HEK293 (cell line): ENCODE results near the gene ZNF385C.

Experiments
- CTCF ChIA-PET: fragments of 350-600 bp; formaldehyde crosslinking; extraction: SDS; loops from one replicate; lab custom pipeline; 2021; ENCODE audit warnings: antibody characterized with exemption; lab: Yijun Ruan, JAX
- POLR2A ChIA-PET: fragments of 300-600 bp; formaldehyde crosslinking; extraction: SDS; loops from one replicate; lab custom pipeline; 2020; ENCODE audit warnings: antibody characterized with exemption, inconsistent platforms; lab: Yijun Ruan, JAX
- H3K27ac ChIP-seq: fragments of 200-500 bp; sonication (Bioruptor generic); 2 replicates; pipeline ENCODE4 v1.5.1; 2014; ENCODE audit warnings: low read depth, low read length, control low read depth, inconsistent platforms; ENCODE audit errors: extremely low read depth
- H3K36me3 ChIP-seq, 2 experiments: fragments of 200-500 bp in 1 of 2; sonication (Bioruptor generic) in 1 of 2; 1 replicate in 1 of 2; 2 replicates in 1 of 2; pipeline ENCODE4 v1.5.1; 2014 to 2017; ENCODE audit warnings: inconsistent platforms in 2 of 2, low read length in 2 of 2; ENCODE audit not compliant: control insufficient read depth in 2 of 2, insufficient read depth in 1 of 2
- H3K4me1 ChIP-seq: fragments of 200-500 bp; sonication (Bioruptor generic); 2 replicates; pipeline ENCODE4 v1.5.1; 2014; ENCODE audit warnings: mild to moderate bottlenecking, low read length, inconsistent platforms; ENCODE audit not compliant: control insufficient read depth, insufficient read depth
- H3K4me3 ChIP-seq: 2 replicates; pipeline ENCODE4 v1.5.1; 2011; ENCODE audit warnings: low read depth, mild to moderate bottlenecking, control low read depth, low read length, moderate library complexity
- H3K9me3 ChIP-seq: fragments of 200-500 bp; sonication (Bioruptor generic); 2 replicates; pipeline ENCODE4 v1.5.1; 2014; ENCODE audit warnings: low read depth, low read length, inconsistent platforms; ENCODE audit not compliant: control insufficient read depth, insufficient read depth
- KLF1 ChIP-seq: fragments of 450-650 bp; formaldehyde crosslinking; IDR thresholded peaks from 2 replicates; pipeline ENCODE4 v1.5.1; 2016; ENCODE audit warnings: missing biosample characterization, missing genetic modification characterization
- KLF8 ChIP-seq: fragments of 450-650 bp; formaldehyde crosslinking; IDR thresholded peaks from 2 replicates; pipeline ENCODE4 v1.5.1; 2016; ENCODE audit warnings: missing biosample characterization, missing genetic modification characterization
- SP3 ChIP-seq: fragments of 450-650 bp; formaldehyde crosslinking; IDR thresholded peaks from 2 replicates; pipeline ENCODE4 v1.5.1; 2016; ENCODE audit warnings: missing biosample characterization, missing genetic modification characterization
- YY1 ChIP-seq: fragments of 450-650 bp; formaldehyde crosslinking; IDR thresholded peaks from 2 replicates; pipeline ENCODE4 v1.5.1; 2018; ENCODE audit warnings: missing biosample characterization, missing genetic modification characterization
- YY2 ChIP-seq: fragments of 450-650 bp; formaldehyde crosslinking; IDR thresholded peaks from 2 replicates; pipeline ENCODE4 v1.5.1; 2016; ENCODE audit warnings: missing biosample characterization, missing genetic modification characterization
- ZBTB8A ChIP-seq: fragments of 450-650 bp; formaldehyde crosslinking; IDR thresholded peaks from 2 replicates; pipeline ENCODE4 v1.5.1; 2016; ENCODE audit warnings: missing biosample characterization, missing genetic modification characterization
- ZFP69B ChIP-seq: fragments of 450-650 bp; formaldehyde crosslinking; IDR thresholded peaks from 2 replicates; pipeline ENCODE4 v1.5.1; 2016; ENCODE audit warnings: missing biosample characterization, missing genetic modification characterization
- ZIC2 ChIP-seq: fragments of 450-650 bp; formaldehyde crosslinking; IDR thresholded peaks from 2 replicates; pipeline ENCODE4 v1.5.1; 2016; ENCODE audit warnings: missing biosample characterization, missing genetic modification characterization
- ZNF10 ChIP-seq: fragments of 450-650 bp; formaldehyde crosslinking; IDR thresholded peaks from 2 replicates; pipeline ENCODE4 v1.5.1; 2017; ENCODE audit warnings: missing biosample characterization, missing genetic modification characterization
- ZNF133 ChIP-seq: fragments of 450-650 bp; formaldehyde crosslinking; IDR thresholded peaks from 2 replicates; pipeline ENCODE4 v1.5.1; 2016; ENCODE audit warnings: missing biosample characterization, missing genetic modification characterization
- ZNF521 ChIP-seq: fragments of 450-650 bp; formaldehyde crosslinking; IDR thresholded peaks from 2 replicates; pipeline ENCODE4 v1.5.1; 2017; ENCODE audit warnings: missing biosample characterization, mild to moderate bottlenecking, missing genetic modification characterization
- ZNF530 ChIP-seq: fragments of 450-650 bp; formaldehyde crosslinking; IDR thresholded peaks from 2 replicates; pipeline ENCODE4 v1.5.1; 2016; ENCODE audit warnings: low read depth, missing biosample characterization, missing genetic modification characterization
- ZNF544 ChIP-seq: fragments of 450-650 bp; formaldehyde crosslinking; IDR thresholded peaks from 2 replicates; pipeline ENCODE4 v1.5.0; 2017; ENCODE audit warnings: missing biosample characterization, missing genetic modification characterization
- ZNF561 ChIP-seq: fragments of 450-650 bp; IDR thresholded peaks from 2 replicates; pipeline ENCODE4 v1.5.1; 2018; ENCODE audit warnings: missing biosample characterization, missing genetic modification characterization, borderline replicate concordance
- ZNF76 ChIP-seq: fragments of 450-650 bp; formaldehyde crosslinking; IDR thresholded peaks from 2 replicates; pipeline ENCODE4; 2016; ENCODE audit warnings: low read depth, missing biosample characterization, missing genetic modification characterization, borderline replicate concordance
- ZSCAN30 ChIP-seq: fragments of 450-650 bp; IDR thresholded peaks from 2 replicates; pipeline ENCODE4 v1.5.1; 2018; ENCODE audit warnings: missing biosample characterization, mild to moderate bottlenecking, missing genetic modification characterization, moderate library complexity
- TF ChIP-seq, protein P1 (sequence below): fragments of 450-650 bp; formaldehyde crosslinking; IDR thresholded peaks from 2 replicates; pipeline ENCODE4 v1.5.1; 2016; ENCODE audit warnings: missing biosample characterization, missing genetic modification characterization
- TF ChIP-seq, protein P2 (sequence below): fragments of 450-650 bp; formaldehyde crosslinking; IDR thresholded peaks from 2 replicates; pipeline ENCODE4 v1.5.1; 2016; ENCODE audit warnings: missing biosample characterization, missing genetic modification characterization, borderline replicate concordance
- TF ChIP-seq, protein P3 (sequence below): fragments of 450-650 bp; formaldehyde crosslinking; IDR thresholded peaks from 2 replicates; pipeline ENCODE4 v1.5.1; 2017; ENCODE audit warnings: missing biosample characterization, missing genetic modification characterization
- TF ChIP-seq, protein P4 (sequence below): fragments of 450-650 bp; formaldehyde crosslinking; IDR thresholded peaks from 2 replicates; pipeline ENCODE4 v1.5.1; 2017; ENCODE audit warnings: missing biosample characterization, missing genetic modification characterization
- TF ChIP-seq, protein P5 (sequence below): fragments of 450-650 bp; formaldehyde crosslinking; optimal IDR thresholded peaks from 2 replicates; pipeline ENCODE3; 2016; ENCODE audit warnings: missing biosample characterization, mild to moderate bottlenecking, missing genetic modification characterization
- TF ChIP-seq, protein P6 (sequence below): fragments of 450-650 bp; formaldehyde crosslinking; IDR thresholded peaks from 2 replicates; pipeline ENCODE4 v1.5.1; 2016; ENCODE audit warnings: missing biosample characterization, missing genetic modification characterization
- TF ChIP-seq, protein P7 (sequence below): fragments of 450-650 bp; formaldehyde crosslinking; IDR thresholded peaks from 2 replicates; pipeline ENCODE4 v1.5.1; 2017; ENCODE audit warnings: missing biosample characterization, missing genetic modification characterization

The ZNF385C gene

DNA sequence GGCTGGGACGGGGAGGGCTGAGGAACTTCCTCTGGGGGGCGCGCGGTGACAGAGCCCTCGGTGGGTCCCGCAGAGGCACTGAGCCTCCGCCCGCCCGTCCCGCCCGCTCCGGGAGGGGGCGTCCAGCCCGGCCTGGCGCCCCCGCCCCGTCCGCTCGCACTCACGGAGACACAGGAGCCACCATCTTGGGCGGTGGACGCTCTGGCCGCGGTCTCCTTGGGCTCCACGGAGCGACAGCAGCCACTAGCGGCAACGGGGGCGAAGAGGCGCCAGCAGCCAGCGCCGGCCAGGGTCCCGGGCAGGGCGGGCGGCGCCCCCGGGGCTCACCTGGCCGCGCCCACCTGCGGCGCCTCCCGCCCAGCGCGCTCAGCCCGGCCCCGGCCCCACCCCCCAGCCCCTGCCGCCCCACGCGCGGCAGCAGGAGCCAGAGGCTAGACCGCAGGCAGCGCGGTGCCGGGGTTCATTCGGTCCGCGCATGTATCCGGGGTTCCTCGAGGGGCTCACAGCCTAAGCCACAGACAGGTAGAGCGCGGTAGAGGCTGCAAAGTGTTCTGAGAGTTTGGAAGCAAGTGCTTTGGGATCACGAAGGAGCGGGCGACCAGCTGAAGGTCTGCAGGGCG is 47.8 kb downstream of the ZNF385C start, which contains the start of gene C17orf113:
Gene C17orf113 (minus strand): TSS at position 209 of the 620 bp plus-strand sequence. CDS start 7,225 bp downstream, outside the sequence.
- H3K9me3 ChIP-seq = no peaks in the 10 kb centered on the region
- H3K36me3 ChIP-seq = no peaks in the 10 kb centered on the region
- H3K4me3 ChIP-seq = peak within 1 kb of the TSS; percentile 50
- POLR2A ChIA-PET = interaction anchor here (0.7 to 1.1 kb wide), 3 partner anchors 23 to 58 kb away, joined by 3 to 4 read pairs (median 3); partner anchors contain the start of gene NKIRAS2
- peak within 1 kb of the TSS; percentile 38; the same call in 1 of the 2 replicates for H3K27ac ChIP-seq
- CTCF ChIA-PET = interaction anchor here (0.6 to 1.7 kb wide), 15 partner anchors 11 to 369 kb away, joined by 3 to 11 read pairs (median 4); partner anchors contain the start of gene NKIRAS2
- no peaks in the 10 kb centered on the region; the same call in 1 of the 2 replicates for H3K4me1 ChIP-seq
- TF ChIP-seq, protein P1, sequence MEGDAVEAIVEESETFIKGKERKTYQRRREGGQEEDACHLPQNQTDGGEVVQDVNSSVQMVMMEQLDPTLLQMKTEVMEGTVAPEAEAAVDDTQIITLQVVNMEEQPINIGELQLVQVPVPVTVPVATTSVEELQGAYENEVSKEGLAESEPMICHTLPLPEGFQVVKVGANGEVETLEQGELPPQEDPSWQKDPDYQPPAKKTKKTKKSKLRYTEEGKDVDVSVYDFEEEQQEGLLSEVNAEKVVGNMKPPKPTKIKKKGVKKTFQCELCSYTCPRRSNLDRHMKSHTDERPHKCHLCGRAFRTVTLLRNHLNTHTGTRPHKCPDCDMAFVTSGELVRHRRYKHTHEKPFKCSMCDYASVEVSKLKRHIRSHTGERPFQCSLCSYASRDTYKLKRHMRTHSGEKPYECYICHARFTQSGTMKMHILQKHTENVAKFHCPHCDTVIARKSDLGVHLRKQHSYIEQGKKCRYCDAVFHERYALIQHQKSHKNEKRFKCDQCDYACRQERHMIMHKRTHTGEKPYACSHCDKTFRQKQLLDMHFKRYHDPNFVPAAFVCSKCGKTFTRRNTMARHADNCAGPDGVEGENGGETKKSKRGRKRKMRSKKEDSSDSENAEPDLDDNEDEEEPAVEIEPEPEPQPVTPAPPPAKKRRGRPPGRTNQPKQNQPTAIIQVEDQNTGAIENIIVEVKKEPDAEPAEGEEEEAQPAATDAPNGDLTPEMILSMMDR (tag by site-specific recombination) = peak; percentile 94
- TF ChIP-seq ZNF10 (tag by site-specific recombination) (no peak), ZNF76 (tag by site-specific recombination) (0 out of 2 replicates have a peak, but pooled peaks have one; percentile 39), ZNF133 (no peak), ZBTB8A (tag by site-specific recombination) (peak; percentile 77), ZNF561 (tag by site-specific recombination) (peak; percentile 39; the same call in 1 of the 2 replicates), ZNF521 (tag by site-specific recombination) (no peak), ZNF530 (no peak), SP3 (tag by site-specific recombination) (peak; percentile 46), KLF1 (tag by site-specific recombination) (peak; percentile 31; the same call in 1 of the 2 replicates), YY2 (tag by site-specific recombination) (peak; percentile 70), ZNF544 (tag by site-specific recombination) (no peak), ZFP69B (tag by site-specific recombination) (peak; percentile 93), ZIC2 (peak; percentile 25; the same call in 1 of the 2 replicates), YY1 (tag by site-specific recombination) (peak; percentile 73), ZSCAN30 (tag by site-specific recombination) (peak; percentile 82; the same call in 1 of the 2 replicates), KLF8 (tag by site-specific recombination) (peak; percentile 62; the same call in 1 of the 2 replicates)
- TF ChIP-seq, protein P2, sequence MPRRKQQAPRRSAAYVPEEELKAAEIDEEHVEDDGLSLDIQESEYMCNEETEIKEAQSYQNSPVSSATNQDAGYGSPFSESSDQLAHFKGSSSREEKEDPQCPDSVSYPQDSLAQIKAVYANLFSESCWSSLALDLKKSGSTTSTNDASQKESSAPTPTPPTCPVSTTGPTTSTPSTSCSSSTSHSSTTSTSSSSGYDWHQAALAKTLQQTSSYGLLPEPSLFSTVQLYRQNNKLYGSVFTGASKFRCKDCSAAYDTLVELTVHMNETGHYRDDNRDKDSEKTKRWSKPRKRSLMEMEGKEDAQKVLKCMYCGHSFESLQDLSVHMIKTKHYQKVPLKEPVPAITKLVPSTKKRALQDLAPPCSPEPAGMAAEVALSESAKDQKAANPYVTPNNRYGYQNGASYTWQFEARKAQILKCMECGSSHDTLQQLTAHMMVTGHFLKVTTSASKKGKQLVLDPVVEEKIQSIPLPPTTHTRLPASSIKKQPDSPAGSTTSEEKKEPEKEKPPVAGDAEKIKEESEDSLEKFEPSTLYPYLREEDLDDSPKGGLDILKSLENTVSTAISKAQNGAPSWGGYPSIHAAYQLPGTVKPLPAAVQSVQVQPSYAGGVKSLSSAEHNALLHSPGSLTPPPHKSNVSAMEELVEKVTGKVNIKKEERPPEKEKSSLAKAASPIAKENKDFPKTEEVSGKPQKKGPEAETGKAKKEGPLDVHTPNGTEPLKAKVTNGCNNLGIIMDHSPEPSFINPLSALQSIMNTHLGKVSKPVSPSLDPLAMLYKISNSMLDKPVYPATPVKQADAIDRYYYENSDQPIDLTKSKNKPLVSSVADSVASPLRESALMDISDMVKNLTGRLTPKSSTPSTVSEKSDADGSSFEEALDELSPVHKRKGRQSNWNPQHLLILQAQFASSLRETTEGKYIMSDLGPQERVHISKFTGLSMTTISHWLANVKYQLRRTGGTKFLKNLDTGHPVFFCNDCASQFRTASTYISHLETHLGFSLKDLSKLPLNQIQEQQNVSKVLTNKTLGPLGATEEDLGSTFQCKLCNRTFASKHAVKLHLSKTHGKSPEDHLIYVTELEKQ (tag by site-specific recombination) = no peak
- TF ChIP-seq, protein P3, sequence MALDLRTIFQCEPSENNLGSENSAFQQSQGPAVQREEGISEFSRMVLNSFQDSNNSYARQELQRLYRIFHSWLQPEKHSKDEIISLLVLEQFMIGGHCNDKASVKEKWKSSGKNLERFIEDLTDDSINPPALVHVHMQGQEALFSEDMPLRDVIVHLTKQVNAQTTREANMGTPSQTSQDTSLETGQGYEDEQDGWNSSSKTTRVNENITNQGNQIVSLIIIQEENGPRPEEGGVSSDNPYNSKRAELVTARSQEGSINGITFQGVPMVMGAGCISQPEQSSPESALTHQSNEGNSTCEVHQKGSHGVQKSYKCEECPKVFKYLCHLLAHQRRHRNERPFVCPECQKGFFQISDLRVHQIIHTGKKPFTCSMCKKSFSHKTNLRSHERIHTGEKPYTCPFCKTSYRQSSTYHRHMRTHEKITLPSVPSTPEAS = no peak
- TF ChIP-seq, protein P4, sequence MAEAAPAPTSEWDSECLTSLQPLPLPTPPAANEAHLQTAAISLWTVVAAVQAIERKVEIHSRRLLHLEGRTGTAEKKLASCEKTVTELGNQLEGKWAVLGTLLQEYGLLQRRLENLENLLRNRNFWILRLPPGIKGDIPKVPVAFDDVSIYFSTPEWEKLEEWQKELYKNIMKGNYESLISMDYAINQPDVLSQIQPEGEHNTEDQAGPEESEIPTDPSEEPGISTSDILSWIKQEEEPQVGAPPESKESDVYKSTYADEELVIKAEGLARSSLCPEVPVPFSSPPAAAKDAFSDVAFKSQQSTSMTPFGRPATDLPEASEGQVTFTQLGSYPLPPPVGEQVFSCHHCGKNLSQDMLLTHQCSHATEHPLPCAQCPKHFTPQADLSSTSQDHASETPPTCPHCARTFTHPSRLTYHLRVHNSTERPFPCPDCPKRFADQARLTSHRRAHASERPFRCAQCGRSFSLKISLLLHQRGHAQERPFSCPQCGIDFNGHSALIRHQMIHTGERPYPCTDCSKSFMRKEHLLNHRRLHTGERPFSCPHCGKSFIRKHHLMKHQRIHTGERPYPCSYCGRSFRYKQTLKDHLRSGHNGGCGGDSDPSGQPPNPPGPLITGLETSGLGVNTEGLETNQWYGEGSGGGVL = peak; percentile 41
- TF ChIP-seq, protein P5, sequence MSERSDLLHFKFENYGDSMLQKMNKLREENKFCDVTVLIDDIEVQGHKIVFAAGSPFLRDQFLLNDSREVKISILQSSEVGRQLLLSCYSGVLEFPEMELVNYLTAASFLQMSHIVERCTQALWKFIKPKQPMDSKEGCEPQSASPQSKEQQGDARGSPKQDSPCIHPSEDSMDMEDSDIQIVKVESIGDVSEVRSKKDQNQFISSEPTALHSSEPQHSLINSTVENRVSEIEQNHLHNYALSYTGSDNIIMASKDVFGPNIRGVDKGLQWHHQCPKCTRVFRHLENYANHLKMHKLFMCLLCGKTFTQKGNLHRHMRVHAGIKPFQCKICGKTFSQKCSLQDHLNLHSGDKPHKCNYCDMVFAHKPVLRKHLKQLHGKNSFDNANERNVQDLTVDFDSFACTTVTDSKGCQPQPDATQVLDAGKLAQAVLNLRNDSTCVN (tag by site-specific recombination) = peak; percentile 41
- TF ChIP-seq, protein P6, sequence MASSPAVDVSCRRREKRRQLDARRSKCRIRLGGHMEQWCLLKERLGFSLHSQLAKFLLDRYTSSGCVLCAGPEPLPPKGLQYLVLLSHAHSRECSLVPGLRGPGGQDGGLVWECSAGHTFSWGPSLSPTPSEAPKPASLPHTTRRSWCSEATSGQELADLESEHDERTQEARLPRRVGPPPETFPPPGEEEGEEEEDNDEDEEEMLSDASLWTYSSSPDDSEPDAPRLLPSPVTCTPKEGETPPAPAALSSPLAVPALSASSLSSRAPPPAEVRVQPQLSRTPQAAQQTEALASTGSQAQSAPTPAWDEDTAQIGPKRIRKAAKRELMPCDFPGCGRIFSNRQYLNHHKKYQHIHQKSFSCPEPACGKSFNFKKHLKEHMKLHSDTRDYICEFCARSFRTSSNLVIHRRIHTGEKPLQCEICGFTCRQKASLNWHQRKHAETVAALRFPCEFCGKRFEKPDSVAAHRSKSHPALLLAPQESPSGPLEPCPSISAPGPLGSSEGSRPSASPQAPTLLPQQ (tag by site-specific recombination) = peak; percentile 96
- TF ChIP-seq, protein P7, sequence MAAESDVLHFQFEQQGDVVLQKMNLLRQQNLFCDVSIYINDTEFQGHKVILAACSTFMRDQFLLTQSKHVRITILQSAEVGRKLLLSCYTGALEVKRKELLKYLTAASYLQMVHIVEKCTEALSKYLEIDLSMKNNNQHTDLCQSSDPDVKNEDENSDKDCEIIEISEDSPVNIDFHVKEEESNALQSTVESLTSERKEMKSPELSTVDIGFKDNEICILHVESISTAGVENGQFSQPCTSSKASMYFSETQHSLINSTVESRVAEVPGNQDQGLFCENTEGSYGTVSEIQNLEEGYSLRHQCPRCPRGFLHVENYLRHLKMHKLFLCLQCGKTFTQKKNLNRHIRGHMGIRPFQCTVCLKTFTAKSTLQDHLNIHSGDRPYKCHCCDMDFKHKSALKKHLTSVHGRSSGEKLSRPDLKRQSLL (tag by site-specific recombination) = no peak
